Spleen (tissue), 11 donors: ENCODE results near the gene HLA-C. TPM values are rescaled to one million over a fixed set of nuclear protein-coding genes. Genes with fewer than 3 reads are reported as not detected.

ENCODE experiments used
- DNase-seq: peaks from one replicate; pipeline ENCODE4 v3.0.0-alpha.2; 2020
- H3K27ac ChIP-seq, 8 donors: fragments of 200-600 bp; sonication (generic) in 7 of 8; 1 replicate in 4 of 8; 2 replicates in 4 of 8; pipeline versions ENCODE4 v1.5.0 to v1.8.0; 2016 to 2021; ENCODE audit warnings: inconsistent platforms in 4 of 8, mild to moderate bottlenecking in 4 of 8, moderate library complexity in 1 of 8
- H3K27me3 ChIP-seq, 7 donors: fragments of 200-600 bp; sonication (generic) in 6 of 7; replicated peaks in 1 of 7; 1 replicate in 4 of 7; 2 replicates in 3 of 7; pipeline versions ENCODE4 v1.5.0 to v1.8.0; 2016 to 2021; ENCODE audit warnings: inconsistent platforms in 3 of 7, mild to moderate bottlenecking in 1 of 7
- H3K36me3 ChIP-seq, 6 donors: fragments of 200-600 bp; sonication (generic) in 5 of 6; 1 replicate in 4 of 6; 2 replicates in 2 of 6; pipeline versions ENCODE4 v1.5.0 to v1.8.0; 2016 to 2021; ENCODE audit warnings: inconsistent platforms in 2 of 6
- H3K4me1 ChIP-seq, 6 donors: fragments of 200-600 bp; sonication (generic) in 5 of 6; 1 replicate in 3 of 6; 2 replicates in 3 of 6; pipeline versions ENCODE4 v1.5.0 to v1.8.0; 2016 to 2021; ENCODE audit warnings: inconsistent platforms in 3 of 6
- H3K4me3 ChIP-seq, 8 donors: fragments of 200-600 bp; sonication (generic) in 7 of 8; 1 replicate in 4 of 8; 2 replicates in 4 of 8; pipeline versions ENCODE4 v1.5.0 to v1.8.0; 2016 to 2021; ENCODE audit warnings: inconsistent platforms in 4 of 8, mild to moderate bottlenecking in 4 of 8, moderate library complexity in 2 of 8
- H3K9me3 ChIP-seq, 8 donors: fragments of 200-600 bp; sonication (generic) in 7 of 8; 1 replicate in 4 of 8; 2 replicates in 4 of 8; pipeline versions ENCODE4 v1.5.0 to v1.8.0; 2016 to 2021; ENCODE audit warnings: inconsistent platforms in 4 of 8
- CTCF ChIP-seq, 11 experiments: fragments of 200-600 bp in 7 of 11; fragments of 450-650 bp in 4 of 11; sonication (generic) in 4 of 11; IDR thresholded peaks in 8 of 11; conservative IDR thresholded peaks in 3 of 11; 1 replicate in 7 of 11; 2 replicates in 4 of 11; pipeline versions ENCODE4 v1.4.0 to v1.8.0; 2016 to 2021; ENCODE audit warnings: antibody characterized with exemption in 11 of 11, inconsistent platforms in 4 of 11, mild to moderate bottlenecking in 1 of 11
- POLR2A ChIP-seq, 3 donors: fragments of 450-650 bp; IDR thresholded peaks; one replicate each; pipeline ENCODE4 v1.5.1; 2017; ENCODE audit warnings: antibody characterized with exemption in 3 of 3, mild to moderate bottlenecking in 1 of 3
- POLR2AphosphoS5 ChIP-seq, 3 donors: sonication (generic); formaldehyde crosslinking; IDR thresholded peaks; one replicate each; pipeline ENCODE4 v1.5.1; 2017; ENCODE audit warnings: antibody characterized with exemption in 3 of 3
- WGBS, 5 donors: extraction: QIAGEN DNeasy Blood & Tissue Kit in 3 of 5; methylation state at CpG; one replicate each; pipeline versions ENCODE4 v1.1.5 to v1.1.7; 2013 to 2018; 5-methylcytosine and 5-hydroxymethylcytosine counted together
- intact Hi-C: fragments of 100-400 bp; cut with DNase I; formaldehyde crosslinking; loops from one replicate; pipeline ENCODE4 v1.15.0; 2023; ENCODE audit warnings: low total_unique reads
- polyA plus RNA-seq, 3 donors: library from polyadenylated mRNA; stranded (reverse); fragments of 200-250 nt; gene quantifications; one replicate each; pipeline ENCODE4 v1.2.1, GENCODE V29; 2013
- total RNA-seq, 7 donors: library from RNA; depleted of rRNA in 3 of 7; stranded (reverse); fragments of >200 nt in 3 of 7; fragmentation: NEBNext Ultra II Directional in 4 of 7; extraction: Animal tissue kit (Norgen Biotek cat#: 25700) in 4 of 7; gene quantifications; one replicate each; pipeline versions ENCODE4 v1.1.0 to v1.2.1, GENCODE V29; 2016 to 2021
- donor health status: healthy with polysubstance abuse.
- donor health status: DM: no; HTN: no; CAD: no; lungs with moderate emphysema.
- donor health status: DM: no; HTN: no; CAD: no.
- donor health status: Bipolar disorder and iron deficiency.
- donor health status: healthy.
- donor health status: DM: no; HTN: no; CAD: no.
- donor health status: DM: yes; HTN: yes; CAD: no.

The HLA-C gene
- total and polyA plus RNA-seq, 10 donors, result 368 to 2,036 (median 1,278) TPM

- Histone ChIP-seq H3K36me3 (no peaks in the 10 kb centered on the region), H3K27ac (no peak overlapping the region), H3K9me3 (peaks cover 0 to 10% (median 0%) of the 10 kb centered on the region in 8 donors), H3K27me3 (peaks cover 0 to 12% (median 0%) of the 10 kb centered on the region in 7 donors), H3K4me1 (no peaks in the 10 kb centered on the region), H3K4me3 (no peak overlapping the region)
- WGBS, 5 donors, result 13 to 38% (median 18%) methylated on average over 2 of the region's 2 CpGs
- intact Hi-C loops, result no loop called here
- TF ChIP-seq POLR2AphosphoS5 (IDR thresholded peaks at IDR 0.05), result no peak
- TF ChIP-seq POLR2A (IDR thresholded peaks at IDR 0.05), result no peak
- no peak for TF ChIP-seq CTCF (IDR thresholded peaks at IDR 0.05 in 8 of 11, conservative IDR thresholded peaks at IDR 0.05 in 3 of 11)
- DNase-seq, result no peak
These were observed 27.6 kb upstream of the HLA-C start for GRCh38 chr6:31299511-31299910.

- TF ChIP-seq CTCF (IDR thresholded peaks at IDR 0.05 in 8 of 11, conservative IDR thresholded peaks at IDR 0.05 in 3 of 11) (no peak), POLR2A (IDR thresholded peaks at IDR 0.05) (no peak), POLR2AphosphoS5 (IDR thresholded peaks at IDR 0.05) (no peak)
- DNase-seq, result no peak
- 58 to 64% (median 62%) methylated on average over 3 of the region's 3 CpGs for WGBS, 5 donors
- no peaks in the 10 kb centered on the region for H3K4me1 ChIP-seq
- intact Hi-C loops, result no loop called here
- peaks cover 0 to 10% (median 0%) of the 10 kb centered on the region in 8 donors for H3K9me3 ChIP-seq
- H3K27ac ChIP-seq, result no peak overlapping the region
- H3K27me3 ChIP-seq, result peaks cover 0 to 23% (median 0%) of the 10 kb centered on the region in 7 donors
- H3K4me3 ChIP-seq, result no peak overlapping the region
- H3K36me3 ChIP-seq, result no peaks in the 10 kb centered on the region
These were observed 22.2 kb upstream of the HLA-C start for GRCh38 chr6:31294056-31294455.

DNA sequence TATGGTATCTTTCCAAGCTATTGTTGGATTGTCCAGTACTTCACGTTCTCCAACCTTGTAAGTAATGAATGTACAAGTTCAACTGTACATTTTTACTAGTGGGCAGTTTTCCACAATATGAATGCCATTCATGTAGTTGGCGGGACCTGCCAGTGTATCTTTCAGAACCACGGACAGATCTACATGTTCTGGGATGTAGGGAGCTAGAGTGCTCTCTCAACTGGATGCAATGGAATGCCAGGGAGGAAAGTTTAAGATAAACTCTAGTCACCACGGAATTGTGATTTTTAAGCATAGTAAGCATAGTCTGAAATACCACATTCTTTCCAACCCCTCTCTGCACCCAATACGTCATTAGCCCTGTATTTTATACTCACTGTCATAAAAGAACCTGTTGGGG lies 21.5 kb upstream of the HLA-C start:
- no peak for DNase-seq
- 38 to 46% (median 42%) methylated on average over 5 of the region's 5 CpGs for WGBS, 5 donors
- TF ChIP-seq CTCF (IDR thresholded peaks at IDR 0.05 in 8 of 11, conservative IDR thresholded peaks at IDR 0.05 in 3 of 11) (no peak), POLR2AphosphoS5 (IDR thresholded peaks at IDR 0.05) (no peak), POLR2A (IDR thresholded peaks at IDR 0.05) (no peak)
- no peaks in the 10 kb centered on the region for H3K4me1 ChIP-seq
- intact Hi-C loops, result no loop called here
- no peak overlapping the region for H3K27ac ChIP-seq
- no peaks in the 10 kb centered on the region for H3K36me3 ChIP-seq
- peaks cover 0 to 23% (median 0%) of the 10 kb centered on the region in 7 donors for H3K27me3 ChIP-seq
- peaks cover 0 to 6% (median 0%) of the 10 kb centered on the region in 8 donors for H3K9me3 ChIP-seq
- H3K4me3 ChIP-seq, result no peak overlapping the region

- Histone ChIP-seq H3K36me3 (no peaks in the 10 kb centered on the region), H3K27ac (no peak overlapping the region), H3K4me3 (no peak overlapping the region), H3K4me1 (no peaks in the 10 kb centered on the region), H3K9me3 (no peaks in the 10 kb centered on the region), H3K27me3 (peaks cover 0 to 16% (median 0%) of the 10 kb centered on the region in 7 donors)
- intact Hi-C loops, result no loop called here
- DNase-seq, result no peak
- no peak for TF ChIP-seq POLR2A (IDR thresholded peaks at IDR 0.05)
- no peak for TF ChIP-seq POLR2AphosphoS5 (IDR thresholded peaks at IDR 0.05)
- no peak for TF ChIP-seq CTCF (IDR thresholded peaks at IDR 0.05 in 8 of 11, conservative IDR thresholded peaks at IDR 0.05 in 3 of 11)
These were observed 17.9 kb upstream of the HLA-C start for GRCh38 chr6:31289788-31290187.
